Measurements from ENCODE around the gene CPT1B. TPM values are rescaled to one million over a fixed set of nuclear protein-coding genes. Genes with fewer than 3 reads are reported as not detected.

Gene CPT1B
- total and polyA plus RNA-seq, 2 experiments from 2014 or later: 5.6 to 14.4 TPM

DNA sequence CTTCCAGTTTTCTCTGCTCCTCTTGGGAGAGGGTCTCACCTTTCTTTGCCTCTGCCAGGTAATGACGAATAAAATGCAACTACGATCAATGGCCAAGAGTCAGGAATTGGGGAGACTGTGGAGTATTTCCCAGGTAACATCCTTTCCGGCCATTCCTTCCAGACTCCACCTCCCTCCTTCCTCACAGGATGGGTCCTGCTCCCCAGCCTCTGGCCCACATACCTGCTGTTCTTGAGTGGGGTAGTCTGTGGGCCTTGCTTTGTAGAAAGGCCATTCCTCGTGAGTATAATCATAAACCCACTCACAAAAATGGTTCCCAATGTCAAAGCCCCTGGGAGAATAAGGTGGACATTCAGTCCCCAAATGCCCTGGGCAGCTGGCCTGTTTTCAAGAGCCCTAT lies 1.5 kb upstream of the CPT1B start:
- Mint-ChIP-seq H3K27me3 (ENCODE audit: insufficient read depth, low read depth, poor library complexity) (peaks cover 9% of the 10 kb centered on the region), H3K9me3 (no peaks in the 10 kb centered on the region), H3K4me1 (peaks cover 7% of the 10 kb centered on the region), H3K36me3 (ENCODE audit: low read depth) (peaks cover 6% of the 10 kb centered on the region; the same call in 2 of the 3 replicates), H3K27ac (no peak overlapping the region; the same call in 1 of the 2 replicates), H3K4me3 (no peak overlapping the region)
- peaks cover 5% of the 10 kb centered on the region for H3K4me1 ChIP-seq (ENCODE audit: insufficient read depth)
- no peak overlapping the region for H3K27ac ChIP-seq (ENCODE audit: low read depth)
- peaks cover 12% of the 10 kb centered on the region for H3F3A ChIP-seq (replicated peaks; ENCODE audit: low read depth)
- TF ChIP-seq JUNB (IDR thresholded peaks at IDR 0.05; ENCODE audit: unreplicated experiment) (no peak), CTCF (conservative IDR thresholded peaks at IDR 0.05; ENCODE audit: low read depth in 2 of 2) (no peak), ZNF331 (CRISPR knock-in tag; IDR thresholded peaks at IDR 0.05; ENCODE audit: low read depth) (no peak), EZH2 (IDR thresholded peaks at IDR 0.05; ENCODE audit: low read depth, unreplicated experiment) (no peak), CREB1 (CRISPR knock-in tag; IDR thresholded peaks at IDR 0.05; ENCODE audit: low read depth) (no peak), ZNF114 (CRISPR knock-in tag; IDR thresholded peaks at IDR 0.05) (no peak)
- TF ChIP-seq, protein P1, sequence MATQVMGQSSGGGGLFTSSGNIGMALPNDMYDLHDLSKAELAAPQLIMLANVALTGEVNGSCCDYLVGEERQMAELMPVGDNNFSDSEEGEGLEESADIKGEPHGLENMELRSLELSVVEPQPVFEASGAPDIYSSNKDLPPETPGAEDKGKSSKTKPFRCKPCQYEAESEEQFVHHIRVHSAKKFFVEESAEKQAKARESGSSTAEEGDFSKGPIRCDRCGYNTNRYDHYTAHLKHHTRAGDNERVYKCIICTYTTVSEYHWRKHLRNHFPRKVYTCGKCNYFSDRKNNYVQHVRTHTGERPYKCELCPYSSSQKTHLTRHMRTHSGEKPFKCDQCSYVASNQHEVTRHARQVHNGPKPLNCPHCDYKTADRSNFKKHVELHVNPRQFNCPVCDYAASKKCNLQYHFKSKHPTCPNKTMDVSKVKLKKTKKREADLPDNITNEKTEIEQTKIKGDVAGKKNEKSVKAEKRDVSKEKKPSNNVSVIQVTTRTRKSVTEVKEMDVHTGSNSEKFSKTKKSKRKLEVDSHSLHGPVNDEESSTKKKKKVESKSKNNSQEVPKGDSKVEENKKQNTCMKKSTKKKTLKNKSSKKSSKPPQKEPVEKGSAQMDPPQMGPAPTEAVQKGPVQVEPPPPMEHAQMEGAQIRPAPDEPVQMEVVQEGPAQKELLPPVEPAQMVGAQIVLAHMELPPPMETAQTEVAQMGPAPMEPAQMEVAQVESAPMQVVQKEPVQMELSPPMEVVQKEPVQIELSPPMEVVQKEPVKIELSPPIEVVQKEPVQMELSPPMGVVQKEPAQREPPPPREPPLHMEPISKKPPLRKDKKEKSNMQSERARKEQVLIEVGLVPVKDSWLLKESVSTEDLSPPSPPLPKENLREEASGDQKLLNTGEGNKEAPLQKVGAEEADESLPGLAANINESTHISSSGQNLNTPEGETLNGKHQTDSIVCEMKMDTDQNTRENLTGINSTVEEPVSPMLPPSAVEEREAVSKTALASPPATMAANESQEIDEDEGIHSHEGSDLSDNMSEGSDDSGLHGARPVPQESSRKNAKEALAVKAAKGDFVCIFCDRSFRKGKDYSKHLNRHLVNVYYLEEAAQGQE (IDR thresholded peaks at IDR 0.05; ENCODE audit: unreplicated experiment): no peak
- TF ChIP-seq, protein P2, sequence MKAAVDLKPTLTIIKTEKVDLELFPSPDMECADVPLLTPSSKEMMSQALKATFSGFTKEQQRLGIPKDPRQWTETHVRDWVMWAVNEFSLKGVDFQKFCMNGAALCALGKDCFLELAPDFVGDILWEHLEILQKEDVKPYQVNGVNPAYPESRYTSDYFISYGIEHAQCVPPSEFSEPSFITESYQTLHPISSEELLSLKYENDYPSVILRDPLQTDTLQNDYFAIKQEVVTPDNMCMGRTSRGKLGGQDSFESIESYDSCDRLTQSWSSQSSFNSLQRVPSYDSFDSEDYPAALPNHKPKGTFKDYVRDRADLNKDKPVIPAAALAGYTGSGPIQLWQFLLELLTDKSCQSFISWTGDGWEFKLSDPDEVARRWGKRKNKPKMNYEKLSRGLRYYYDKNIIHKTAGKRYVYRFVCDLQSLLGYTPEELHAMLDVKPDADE (IDR thresholded peaks at IDR 0.05): no peak
- H3K79me2 ChIP-seq (replicated peaks; ENCODE audit: insufficient read depth): no peaks in the 10 kb centered on the region
- ATAC-seq (no peak), DNase-seq (ENCODE audit: low spot score) (no peak)
- no peaks in the 10 kb centered on the region for H3K9me2 ChIP-seq (ENCODE audit: insufficient read depth)
- peaks cover 3% of the 10 kb centered on the region; the same call in 1 of the 2 replicates for H4K20me1 ChIP-seq (replicated peaks; ENCODE audit: insufficient read depth)
- no peak overlapping the region for H3K4me3 ChIP-seq
- no peaks in the 10 kb centered on the region for H3K36me3 ChIP-seq (ENCODE audit: insufficient read depth)
- no peak overlapping the region for H2AFZ ChIP-seq
- H3K4me2 ChIP-seq: no peak overlapping the region
- H3K27me3 ChIP-seq (ENCODE audit: insufficient read depth): 0 out of 2 replicates have a peak, but pooled peaks cover 6% of the 10 kb centered on the region

DNA sequence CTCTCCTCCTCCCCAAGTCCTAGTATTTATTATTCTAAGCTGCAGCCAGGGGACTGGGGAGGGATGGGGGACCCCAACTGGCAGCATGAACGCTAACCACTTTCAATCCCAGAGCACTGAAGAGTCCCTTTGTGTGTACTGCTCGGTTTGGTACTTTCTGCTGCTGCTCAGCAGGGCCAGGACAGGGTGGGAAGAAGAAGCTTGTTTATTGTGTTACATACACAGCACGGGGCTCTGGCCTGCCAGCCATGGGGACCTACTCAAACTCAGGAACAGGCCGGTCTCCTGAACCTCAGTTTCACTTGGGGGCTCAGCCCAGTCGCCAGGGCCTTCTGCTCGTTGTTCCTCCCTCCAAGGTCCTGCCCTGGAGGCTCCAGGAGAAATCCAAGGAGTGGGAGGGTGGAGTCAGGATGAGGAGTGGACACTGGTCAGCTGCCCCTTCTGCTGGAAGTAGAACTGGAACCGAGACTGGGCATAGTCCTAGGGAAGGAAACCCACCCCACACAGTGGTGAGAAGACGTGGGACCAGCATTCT lies 616 bp upstream of the CPT1B start:
- Mint-ChIP-seq H3K27me3 (ENCODE audit: insufficient read depth, low read depth, poor library complexity) (peaks cover 9% of the 10 kb centered on the region), H3K27ac (no peak overlapping the region)
- peaks cover 12% of the 10 kb centered on the region for H3F3A ChIP-seq (replicated peaks; ENCODE audit: low read depth)

More for the DNA sequence above, 616 bp upstream of the CPT1B start:
- H3K27me3 ChIP-seq (ENCODE audit: insufficient read depth): 0 out of 2 replicates have a peak, but pooled peaks cover 5% of the 10 kb centered on the region
- H3K36me3 ChIP-seq (ENCODE audit: insufficient read depth): no peaks in the 10 kb centered on the region
- H3K9me2 ChIP-seq (ENCODE audit: insufficient read depth): no peaks in the 10 kb centered on the region
- Mint-ChIP-seq H3K9me3 (no peaks in the 10 kb centered on the region), H3K4me1 (peaks cover 6% of the 10 kb centered on the region), H3K36me3 (ENCODE audit: low read depth) (peaks cover 10% of the 10 kb centered on the region; the same call in 2 of the 3 replicates), H3K4me3 (no peak overlapping the region)
- peak overlapping the region; percentile 72 for H3K4me2 ChIP-seq
- peaks cover 3% of the 10 kb centered on the region; the same call in 1 of the 2 replicates for H4K20me1 ChIP-seq (replicated peaks; ENCODE audit: insufficient read depth)
- H2AFZ ChIP-seq: no peak overlapping the region
- TF ChIP-seq, protein P2 (IDR thresholded peaks at IDR 0.05): no peak
- TF ChIP-seq NANOG (IDR thresholded peaks at IDR 0.05; ENCODE audit: borderline replicate concordance) (no peak), EZH2 (IDR thresholded peaks at IDR 0.05; ENCODE audit: low read depth, unreplicated experiment) (no peak), ZNF331 (CRISPR knock-in tag; IDR thresholded peaks at IDR 0.05; ENCODE audit: low read depth) (no peak), CREB1 (CRISPR knock-in tag; IDR thresholded peaks at IDR 0.05; ENCODE audit: low read depth) (no peak), ZNF114 (CRISPR knock-in tag; IDR thresholded peaks at IDR 0.05) (no peak), STAT1 (IDR thresholded peaks at IDR 0.05; ENCODE audit: unreplicated experiment) (no peak)
- TF ChIP-seq, protein P1 (IDR thresholded peaks at IDR 0.05; ENCODE audit: unreplicated experiment): no peak
- H3K79me2 ChIP-seq (replicated peaks; ENCODE audit: insufficient read depth): no peaks in the 10 kb centered on the region
- peaks cover 4% of the 10 kb centered on the region for H3K4me1 ChIP-seq (ENCODE audit: insufficient read depth)
- DNase-seq (ENCODE audit: low spot score) (no peak), ATAC-seq (no peak)
- peak overlapping the region; percentile 51 for H3K4me3 ChIP-seq
- no peak overlapping the region for H3K27ac ChIP-seq (ENCODE audit: low read depth)

All from GM23338 (cell line).